Progenitor cell of endocrine pancreas (in vitro differentiated cells): ENCODE measurements around the gene NSF. TPM values are rescaled to one million over a fixed set of nuclear protein-coding genes. Genes with fewer than 3 reads are reported as not detected.

Source experiments
- DNase-seq: peaks from one replicate; pipeline ENCODE4 v3.0.0; 2021; ENCODE audit warnings: low spot score; ENCODE audit not compliant: unreplicated experiment
- H3K27ac Mint-ChIP-seq: 2 replicates; pipeline ENCODE4 v1.8.0; 2021; ENCODE audit warnings: mild to moderate bottlenecking, moderate library complexity, mixed read lengths
- H3K27me3 Mint-ChIP-seq: 2 replicates; pipeline ENCODE4 v1.8.0; 2021; ENCODE audit warnings: mixed read lengths
- H3K36me3 Mint-ChIP-seq: 2 replicates; pipeline ENCODE4 v1.8.0; 2022; ENCODE audit warnings: mixed read lengths; ENCODE audit not compliant: insufficient read depth
- H3K4me1 Mint-ChIP-seq: 2 replicates; pipeline ENCODE4 v1.8.0; 2021; ENCODE audit warnings: low read depth, mixed read lengths
- H3K4me3 Mint-ChIP-seq: 2 replicates; pipeline ENCODE4 v1.8.0; 2021; ENCODE audit warnings: low read depth, mild to moderate bottlenecking, moderate library complexity, mixed read lengths
- H3K9me3 Mint-ChIP-seq: 2 replicates; pipeline ENCODE4 v1.8.0; 2021; ENCODE audit warnings: low read depth, mixed read lengths
- total RNA-seq: library from RNA; stranded (reverse); gene quantifications from 2 replicates; pipeline ENCODE4 v1.2.1, GENCODE V29; 2021
- TF ChIP-seq, protein P1 (sequence below): fragments of 200-600 bp; sonication (generic); IDR thresholded peaks from one replicate; pipeline ENCODE4 v1.5.0; 2021; ENCODE audit warnings: antibody characterized with exemption, mild to moderate bottlenecking; ENCODE audit not compliant: unreplicated experiment

Gene NSF
- total RNA-seq, 1 donor from 2014 or later: 31.3 TPM

DNA sequence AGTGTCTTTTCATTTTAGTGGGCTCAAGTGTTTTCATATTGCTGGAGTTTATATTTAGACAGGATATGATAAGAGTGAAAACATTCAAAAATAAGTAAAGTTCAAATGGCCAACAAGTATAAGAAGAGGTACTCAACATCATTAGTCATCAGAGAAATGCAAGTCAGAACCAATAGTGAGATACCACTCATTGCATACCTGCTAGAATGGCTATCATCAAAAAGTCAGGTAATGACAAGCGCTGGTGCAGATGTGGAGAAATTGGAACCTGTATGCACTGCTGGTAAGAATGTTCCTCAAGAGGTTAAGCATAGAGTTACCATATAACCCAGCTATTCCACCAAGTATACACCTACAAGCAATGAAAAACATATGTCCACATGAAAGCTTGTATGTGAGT is 140.2 kb downstream of the NSF start:
- H3K4me1 Mint-ChIP-seq: peaks cover 19% of the 10 kb centered on the region
- H3K9me3 Mint-ChIP-seq: no peaks in the 10 kb centered on the region
- H3K27ac Mint-ChIP-seq: no peak overlapping the region
- H3K4me3 Mint-ChIP-seq: no peak overlapping the region
- H3K36me3 Mint-ChIP-seq: peaks cover 4% of the 10 kb centered on the region
- no peak for DNase-seq
- TF ChIP-seq, protein P1, sequence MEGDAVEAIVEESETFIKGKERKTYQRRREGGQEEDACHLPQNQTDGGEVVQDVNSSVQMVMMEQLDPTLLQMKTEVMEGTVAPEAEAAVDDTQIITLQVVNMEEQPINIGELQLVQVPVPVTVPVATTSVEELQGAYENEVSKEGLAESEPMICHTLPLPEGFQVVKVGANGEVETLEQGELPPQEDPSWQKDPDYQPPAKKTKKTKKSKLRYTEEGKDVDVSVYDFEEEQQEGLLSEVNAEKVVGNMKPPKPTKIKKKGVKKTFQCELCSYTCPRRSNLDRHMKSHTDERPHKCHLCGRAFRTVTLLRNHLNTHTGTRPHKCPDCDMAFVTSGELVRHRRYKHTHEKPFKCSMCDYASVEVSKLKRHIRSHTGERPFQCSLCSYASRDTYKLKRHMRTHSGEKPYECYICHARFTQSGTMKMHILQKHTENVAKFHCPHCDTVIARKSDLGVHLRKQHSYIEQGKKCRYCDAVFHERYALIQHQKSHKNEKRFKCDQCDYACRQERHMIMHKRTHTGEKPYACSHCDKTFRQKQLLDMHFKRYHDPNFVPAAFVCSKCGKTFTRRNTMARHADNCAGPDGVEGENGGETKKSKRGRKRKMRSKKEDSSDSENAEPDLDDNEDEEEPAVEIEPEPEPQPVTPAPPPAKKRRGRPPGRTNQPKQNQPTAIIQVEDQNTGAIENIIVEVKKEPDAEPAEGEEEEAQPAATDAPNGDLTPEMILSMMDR: no peak
- H3K27me3 Mint-ChIP-seq: no peaks in the 10 kb centered on the region

DNA sequence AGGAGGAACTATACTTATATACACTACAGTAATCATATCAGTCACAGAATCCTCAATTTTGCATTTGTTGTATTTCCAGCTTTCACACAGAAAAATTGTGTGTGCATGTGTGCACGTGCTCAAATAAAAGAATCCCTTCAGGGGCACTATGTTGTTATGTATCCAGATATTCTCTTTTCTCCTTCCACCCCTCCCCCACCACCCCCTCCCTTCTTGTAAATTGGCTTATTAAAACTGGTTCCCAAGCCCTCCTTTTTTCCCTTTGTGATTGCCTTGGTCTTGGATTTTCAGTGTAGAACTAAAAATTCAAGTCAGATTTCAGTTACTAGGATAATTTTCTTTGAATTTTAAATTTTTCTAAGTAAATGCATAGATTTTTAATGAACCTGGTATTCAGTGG is 141.7 kb downstream of the NSF start:
- no peak for DNase-seq
- H3K36me3 Mint-ChIP-seq: peaks cover 4% of the 10 kb centered on the region
- peaks cover 11% of the 10 kb centered on the region for H3K4me1 Mint-ChIP-seq
- TF ChIP-seq, protein P1: no peak
- H3K4me3 Mint-ChIP-seq: no peak overlapping the region
- H3K9me3 Mint-ChIP-seq: no peaks in the 10 kb centered on the region
- H3K27me3 Mint-ChIP-seq: no peaks in the 10 kb centered on the region
- no peak overlapping the region for H3K27ac Mint-ChIP-seq

DNA sequence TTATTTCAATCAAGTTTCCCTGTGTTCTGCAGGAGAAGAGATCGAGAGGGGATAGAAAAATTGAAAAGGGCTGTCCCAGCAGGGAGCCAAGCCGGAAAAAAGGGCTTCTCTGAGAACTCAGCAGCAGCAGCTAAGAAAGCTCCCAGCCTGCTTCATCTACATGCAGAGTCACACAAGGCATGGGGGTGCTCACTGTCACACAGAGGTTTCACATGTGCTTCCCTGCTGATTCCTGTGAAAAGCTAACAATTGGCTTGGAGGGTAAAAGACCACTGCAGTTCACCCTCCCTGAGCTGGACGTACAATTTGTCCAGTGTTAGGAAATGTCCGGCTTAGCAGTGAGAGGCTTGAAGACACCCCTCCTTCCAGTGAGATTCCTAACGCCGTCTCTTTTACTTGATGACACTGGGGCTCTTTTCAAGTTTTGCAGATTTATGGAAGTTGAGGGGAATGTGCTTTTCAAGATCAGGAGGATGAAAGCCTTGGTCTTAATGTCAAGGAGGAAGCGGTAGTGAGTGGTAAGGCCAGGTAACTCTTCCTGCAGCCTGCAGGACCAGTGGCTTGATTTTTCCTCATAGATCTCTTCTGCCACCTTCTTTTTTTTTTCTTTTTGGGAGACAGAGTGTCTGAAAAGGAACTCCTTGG is 142.4 kb downstream of the NSF start:
- peaks cover 3% of the 10 kb centered on the region for H3K4me1 Mint-ChIP-seq
- H3K36me3 Mint-ChIP-seq: peaks cover 4% of the 10 kb centered on the region
- no peaks in the 10 kb centered on the region for H3K27me3 Mint-ChIP-seq
- H3K4me3 Mint-ChIP-seq: no peak overlapping the region
- TF ChIP-seq, protein P1: no peak
- no peak for DNase-seq
- no peak overlapping the region for H3K27ac Mint-ChIP-seq
- no peaks in the 10 kb centered on the region for H3K9me3 Mint-ChIP-seq

DNA sequence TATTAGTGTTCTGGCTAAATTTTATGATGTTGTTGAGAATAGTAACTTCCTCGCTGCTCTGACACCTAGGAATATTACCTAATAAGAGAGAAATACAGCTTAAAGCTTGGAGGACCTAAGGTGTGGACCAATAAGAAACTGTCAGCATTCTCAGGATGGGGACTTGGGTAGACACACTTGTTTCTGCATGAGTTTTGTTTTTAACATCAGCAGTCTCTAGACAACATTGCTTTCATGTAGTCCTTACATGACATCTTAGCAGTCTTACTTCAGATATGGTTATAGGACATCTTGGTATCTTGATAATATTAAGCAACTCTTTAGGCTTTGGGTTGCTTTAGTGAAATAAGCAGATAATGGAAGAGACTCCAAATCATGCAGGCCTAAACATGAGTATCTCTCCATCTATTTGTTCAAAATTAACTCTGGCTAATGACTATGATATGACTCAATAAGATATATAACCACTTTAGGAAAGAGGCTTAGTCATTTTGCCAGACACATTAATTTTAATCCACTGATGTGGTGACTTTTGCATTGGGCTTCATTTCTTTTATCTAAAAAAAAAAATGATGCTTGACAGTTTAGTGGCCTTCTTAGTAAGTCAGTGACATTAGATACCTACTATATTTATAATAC is 143.5 kb downstream of the NSF start:
- no peak for DNase-seq
- Mint-ChIP-seq H3K4me1 (no peaks in the 10 kb centered on the region), H3K36me3 (peaks cover 4% of the 10 kb centered on the region), H3K9me3 (no peaks in the 10 kb centered on the region), H3K27me3 (no peaks in the 10 kb centered on the region), H3K27ac (no peak overlapping the region), H3K4me3 (no peak overlapping the region)
- TF ChIP-seq, protein P1: no peak

DNA sequence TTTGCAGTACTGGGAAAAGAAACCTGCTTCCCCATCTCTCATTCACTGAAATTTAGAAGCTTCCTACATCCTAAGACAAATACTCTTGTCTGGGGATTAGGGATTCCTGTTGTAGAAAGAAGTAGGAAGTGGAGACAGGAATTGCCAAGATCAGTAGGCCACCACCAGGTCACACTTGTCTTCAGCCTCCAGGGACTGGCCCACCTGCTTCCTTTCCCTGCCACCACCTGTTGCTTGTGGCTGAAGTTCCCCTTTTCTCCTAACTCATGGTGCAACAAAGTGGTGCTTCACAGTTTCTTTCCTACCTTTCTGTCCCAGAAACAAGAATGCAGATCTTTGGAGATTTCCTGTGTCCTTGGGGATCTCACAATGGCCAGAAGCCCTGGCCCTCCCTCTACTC is 145.6 kb downstream of the NSF start:
- Mint-ChIP-seq H3K36me3 (peaks cover 6% of the 10 kb centered on the region), H3K4me1 (peaks cover 10% of the 10 kb centered on the region), H3K27ac (no peak overlapping the region), H3K27me3 (no peaks in the 10 kb centered on the region), H3K9me3 (no peaks in the 10 kb centered on the region), H3K4me3 (no peak overlapping the region)
- no peak for DNase-seq
- TF ChIP-seq, protein P1: no peak
